ENCODE data around the gene CCNB1. TPM values are rescaled to one million over a fixed set of nuclear protein-coding genes. Genes with fewer than 3 reads are reported as not detected.

Gene CCNB1
- 100 to 1,000 TPM; 196 to 260 TPM for total RNA-seq
- polyA plus RNA-seq (2013, experiment 1 of 2): 300 TPM
- polyA plus RNA-seq (2013, experiment 2 of 2): 326 TPM
- long read RNA-seq, experiment 1, transcript CCNB1-201 (9 exons, 2,169 nt): major isoform, 103 of 143 reads
- long read RNA-seq, experiment 1, partial matches to known transcripts: 19 of 143 reads
- long read RNA-seq, experiment 1, other reads (novel, unspliced or antisense): 19 of 143 reads
- long read RNA-seq, experiment 2, transcript CCNB1-201 (9 exons, 2,169 nt): major isoform, 550 of 607 reads
- long read RNA-seq, experiment 2, partial matches to known transcripts: 10 of 607 reads
- long read RNA-seq, experiment 2, other reads (novel, unspliced or antisense): 47 of 607 reads
- long read RNA-seq, experiment 3, transcript CCNB1-201 (9 exons, 2,169 nt): major isoform, 1,258 of 1,299 reads
- long read RNA-seq, experiment 3, partial matches to known transcripts: 3 of 1,299 reads
- long read RNA-seq, experiment 3, other reads (novel, unspliced or antisense): 36 of 1,299 reads
- long read RNA-seq, experiment 4, transcript CCNB1-201 (9 exons, 2,169 nt): major isoform, 733 of 795 reads
- long read RNA-seq, experiment 4, partial matches to known transcripts: 21 of 795 reads
- long read RNA-seq, experiment 4, other reads (novel, unspliced or antisense): 39 of 795 reads

DNA sequence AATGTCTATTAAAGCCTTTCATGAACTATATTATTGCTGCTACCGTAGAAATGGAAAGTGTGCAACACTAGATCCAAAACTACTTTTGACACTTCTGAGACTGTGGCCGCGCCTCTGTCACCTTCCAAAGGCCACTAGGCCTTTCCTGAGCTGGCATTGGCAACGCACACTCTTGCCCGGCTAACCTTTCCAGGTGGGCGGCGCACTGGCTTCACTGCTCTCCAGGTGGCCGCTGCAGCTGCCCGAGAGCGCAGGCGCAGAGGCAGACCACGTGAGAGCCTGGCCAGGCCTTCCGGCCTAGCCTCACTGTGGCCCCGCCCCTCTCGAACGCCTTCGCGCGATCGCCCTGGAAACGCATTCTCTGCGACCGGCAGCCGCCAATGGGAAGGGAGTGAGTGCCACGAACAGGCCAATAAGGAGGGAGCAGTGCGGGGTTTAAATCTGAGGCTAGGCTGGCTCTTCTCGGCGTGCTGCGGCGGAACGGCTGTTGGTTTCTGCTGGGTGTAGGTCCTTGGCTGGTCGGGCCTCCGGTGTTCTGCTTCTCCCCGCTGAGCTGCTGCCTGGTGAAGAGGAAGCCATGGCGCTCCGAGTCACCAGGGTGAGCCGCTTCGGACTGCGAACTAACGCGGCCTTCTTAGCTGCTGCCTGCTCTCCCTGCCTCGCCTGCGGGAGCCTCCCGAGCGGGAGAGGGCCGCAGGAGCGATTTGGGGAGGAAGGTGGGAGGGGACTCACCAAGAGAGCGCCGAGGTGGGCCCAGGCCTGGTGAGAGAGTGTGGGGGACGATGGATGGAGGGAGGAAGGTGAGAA lies at the start of gene CCNB1:
CCNB1 (plus strand) TSS at position 465 of the 807 bp plus-strand sequence; CDS start at position 578, 113 bp downstream.
- Histone ChIP-seq H3K4me1 (ENCODE audit: control insufficient read depth, insufficient read depth, low read length) (peaks cover 9% of the 10 kb centered on the region), H3K4me3 (ENCODE audit: low read length) (peak within 1 kb of the TSS; percentile 82), H3K9me3 (ENCODE audit: control insufficient read depth, low read length) (no peaks in the 10 kb centered on the region), H3K27ac (ENCODE audit: low read depth, low read length) (peak within 1 kb of the TSS; percentile 75), H3K36me3 (ENCODE audit: control insufficient read depth, insufficient read depth, low read length) (peaks cover 38% of the 10 kb centered on the region), H3K27me3 (ENCODE audit: control insufficient read depth, insufficient read depth, low read length, poor library complexity, severe bottlenecking) (no peaks in the 10 kb centered on the region), H3K9ac (ENCODE audit: extremely low read depth, low read length, poor library complexity, severe bottlenecking) (peak within 1 kb of the TSS; percentile 93)
- TF ChIP-seq, protein P1, sequence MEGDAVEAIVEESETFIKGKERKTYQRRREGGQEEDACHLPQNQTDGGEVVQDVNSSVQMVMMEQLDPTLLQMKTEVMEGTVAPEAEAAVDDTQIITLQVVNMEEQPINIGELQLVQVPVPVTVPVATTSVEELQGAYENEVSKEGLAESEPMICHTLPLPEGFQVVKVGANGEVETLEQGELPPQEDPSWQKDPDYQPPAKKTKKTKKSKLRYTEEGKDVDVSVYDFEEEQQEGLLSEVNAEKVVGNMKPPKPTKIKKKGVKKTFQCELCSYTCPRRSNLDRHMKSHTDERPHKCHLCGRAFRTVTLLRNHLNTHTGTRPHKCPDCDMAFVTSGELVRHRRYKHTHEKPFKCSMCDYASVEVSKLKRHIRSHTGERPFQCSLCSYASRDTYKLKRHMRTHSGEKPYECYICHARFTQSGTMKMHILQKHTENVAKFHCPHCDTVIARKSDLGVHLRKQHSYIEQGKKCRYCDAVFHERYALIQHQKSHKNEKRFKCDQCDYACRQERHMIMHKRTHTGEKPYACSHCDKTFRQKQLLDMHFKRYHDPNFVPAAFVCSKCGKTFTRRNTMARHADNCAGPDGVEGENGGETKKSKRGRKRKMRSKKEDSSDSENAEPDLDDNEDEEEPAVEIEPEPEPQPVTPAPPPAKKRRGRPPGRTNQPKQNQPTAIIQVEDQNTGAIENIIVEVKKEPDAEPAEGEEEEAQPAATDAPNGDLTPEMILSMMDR (conservative IDR thresholded peaks at IDR 0.05): no peak
- Mint-ChIP-seq H3K4me3 (peak within 1 kb of the TSS; percentile 99), H3K36me3 (ENCODE audit: low read depth) (peaks cover 42% of the 10 kb centered on the region), H3K9me3 (no peaks in the 10 kb centered on the region), H3K4me1 (peaks cover 18% of the 10 kb centered on the region), H3K27ac (peak within 1 kb of the TSS; percentile 99), H3K27me3 (ENCODE audit: insufficient read depth) (no peaks in the 10 kb centered on the region)
- DNase-seq: peak; percentile 100
- 2 to 9% methylated on average over 11 to 50 of the region's 50 CpGs for WGBS, 2 experiments (ENCODE audit: insufficient coverage in 1 of 2, insufficient read length in 1 of 2)

- no peaks in the 10 kb centered on the region for H3K27me3 ChIP-seq (ENCODE audit: control insufficient read depth, insufficient read depth, low read length, poor library complexity, severe bottlenecking)
- Mint-ChIP-seq H3K4me1 (no peaks in the 10 kb centered on the region), H3K27ac (no peak overlapping the region), H3K9me3 (no peaks in the 10 kb centered on the region), H3K4me3 (no peak overlapping the region), H3K36me3 (ENCODE audit: low read depth) (peaks cover 51% of the 10 kb centered on the region), H3K27me3 (ENCODE audit: insufficient read depth) (no peaks in the 10 kb centered on the region)
- H3K4me1 ChIP-seq (ENCODE audit: control insufficient read depth, insufficient read depth, low read length): no peaks in the 10 kb centered on the region
- no peak overlapping the region for H3K4me3 ChIP-seq (ENCODE audit: low read length)
- H3K27ac ChIP-seq (ENCODE audit: low read depth, low read length): no peak overlapping the region
- H3K36me3 ChIP-seq (ENCODE audit: control insufficient read depth, insufficient read depth, low read length): peaks cover 51% of the 10 kb centered on the region
- H3K9ac ChIP-seq (ENCODE audit: extremely low read depth, low read length, poor library complexity, severe bottlenecking): no peak overlapping the region
- DNase-seq: no peak
- no peaks in the 10 kb centered on the region for H3K9me3 ChIP-seq (ENCODE audit: control insufficient read depth, low read length)
- TF ChIP-seq, protein P1 (conservative IDR thresholded peaks at IDR 0.05): no peak
Measured at GRCh38 chr5:69129413-69129812, 37.5 kb upstream of the CCNB1 start.

DNA sequence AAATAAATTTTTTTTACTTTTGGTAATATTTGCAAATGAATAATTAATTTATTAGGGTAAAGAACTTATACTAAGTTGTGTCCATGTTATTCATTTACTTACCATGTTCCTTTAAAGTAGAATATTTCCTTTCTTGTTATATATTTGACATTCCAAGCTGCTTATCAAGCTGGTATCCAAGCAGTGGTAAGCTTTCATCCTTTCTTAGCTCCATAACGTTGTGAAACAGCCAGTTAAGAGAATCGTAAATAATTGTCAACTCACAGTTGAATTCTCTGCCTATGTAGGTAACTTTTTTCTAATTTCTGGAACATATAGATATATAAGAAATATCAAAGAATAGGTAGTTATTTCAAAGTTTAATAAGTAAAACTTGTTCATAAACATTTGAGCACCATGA lies 36.7 kb upstream of the CCNB1 start:
- H3K27ac ChIP-seq (ENCODE audit: low read depth, low read length): no peak overlapping the region
- H3K4me1 ChIP-seq (ENCODE audit: control insufficient read depth, insufficient read depth, low read length): no peaks in the 10 kb centered on the region
- no peak overlapping the region for H3K9ac ChIP-seq (ENCODE audit: extremely low read depth, low read length, poor library complexity, severe bottlenecking)
- H3K27ac Mint-ChIP-seq: no peak overlapping the region
- peaks cover 44% of the 10 kb centered on the region for H3K36me3 Mint-ChIP-seq (ENCODE audit: low read depth)
- H3K4me3 ChIP-seq (ENCODE audit: low read length): no peak overlapping the region
- 92% methylated on average over 1 of the region's 2 CpGs; no CpG with 5 or more reads in 1 of the 2 experiments for whole genome bisulfite sequencing, 2 experiments (ENCODE audit: insufficient coverage in 1 of 2, insufficient read length in 1 of 2)
- H3K36me3 ChIP-seq (ENCODE audit: control insufficient read depth, insufficient read depth, low read length): peaks cover 44% of the 10 kb centered on the region
- no peaks in the 10 kb centered on the region for H3K9me3 ChIP-seq (ENCODE audit: control insufficient read depth, low read length)
- no peaks in the 10 kb centered on the region for H3K27me3 Mint-ChIP-seq (ENCODE audit: insufficient read depth)
- H3K4me1 Mint-ChIP-seq: no peaks in the 10 kb centered on the region
- DNase-seq: no peak
- H3K9me3 Mint-ChIP-seq: no peaks in the 10 kb centered on the region
- no peak overlapping the region for H3K4me3 Mint-ChIP-seq
- TF ChIP-seq, protein P1 (conservative IDR thresholded peaks at IDR 0.05): no peak
- no peaks in the 10 kb centered on the region for H3K27me3 ChIP-seq (ENCODE audit: control insufficient read depth, insufficient read depth, low read length, poor library complexity, severe bottlenecking)

Measured in endodermal cell (in vitro differentiated cells).